ENCODE data around the gene GORASP1. TPM values are rescaled to one million over a fixed set of nuclear protein-coding genes. Genes with fewer than 3 reads are reported as not detected.

Gene GORASP1
- total and polyA plus RNA-seq, 2 of the 8 experiments (the other 6 are each of a cell fraction or from before 2014, with no cell fraction given) = 33.4 to 33.5 TPM

DNA sequence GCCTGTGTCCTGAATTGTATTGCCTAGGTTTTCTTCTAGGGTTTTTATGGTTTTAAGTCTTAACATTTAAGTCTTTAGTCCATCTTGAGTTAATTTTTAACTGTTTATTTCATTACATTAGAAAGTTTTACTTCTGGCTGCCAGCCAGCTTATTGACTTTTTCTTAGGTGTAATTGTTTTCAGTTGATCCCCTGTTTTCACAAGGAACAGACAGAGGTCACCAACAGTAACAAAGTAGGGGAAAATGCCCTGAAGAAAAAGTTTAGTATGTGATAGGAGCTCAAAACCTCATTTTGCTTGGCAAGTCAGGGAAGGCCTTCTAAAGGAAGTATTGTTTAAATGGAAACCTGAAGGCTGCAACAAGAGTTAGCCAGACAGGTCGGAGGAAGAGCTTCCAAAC is 45.2 kb downstream of the GORASP1 start:
- H3K18ac ChIP-seq (ENCODE audit: extremely low read depth, low read length) = no peak overlapping the region
- 80% methylated on average over 1 of the region's 1 CpG; no CpG with 5 or more reads in 1 of the 2 experiments for WGBS, 2 experiments (ENCODE audit: extremely low coverage in 1 of 2, insufficient coverage in 1 of 2, insufficient read length in 1 of 2, insufficient replicate concordance in 2 of 2, low coverage in 1 of 2, low lambda C conversion rate in 2 of 2, missing lambda C conversion rate in 1 of 2)
- DNase-seq (ENCODE audit: low read depth in 1 of 2, low spot score in 2 of 2) (no peak), FAIRE-seq (no peak)
- H3K14ac ChIP-seq (ENCODE audit: insufficient read length) = no peak overlapping the region
- peaks cover 0 to 13% (median 4%) of the 10 kb centered on the region in 4 experiments; a peak in 4 of 8 replicates for H3K36me3 ChIP-seq (ENCODE audit: control insufficient read depth in 2 of 4, insufficient read depth in 4 of 4, low read length in 3 of 4)
- H2AFZ ChIP-seq (ENCODE audit: low read length) = no peak overlapping the region
- H3K9ac ChIP-seq (replicated peaks in 1 of 4; ENCODE audit: extremely low read depth in 1 of 4, low read depth in 3 of 4, low read length in 3 of 4) = no peak overlapping the region
- peaks cover 0 to 3% (median 0%) of the 10 kb centered on the region in 4 experiments; a peak in 1 of 7 replicates for H3K4me1 ChIP-seq (replicated peaks in 1 of 4; ENCODE audit: control insufficient read depth in 3 of 4, insufficient read depth in 4 of 4, low read length in 3 of 4)
- H4K8ac ChIP-seq (ENCODE audit: extremely low read depth, insufficient read depth, low read length) = no peak overlapping the region
- no peak overlapping the region for H3K4me2 ChIP-seq (ENCODE audit: insufficient read depth in 1 of 2, low read depth in 2 of 2, low read length in 2 of 2)
- H4K91ac ChIP-seq (replicated peaks; ENCODE audit: insufficient read length, low read length) = no peak overlapping the region
- H3K23ac ChIP-seq (ENCODE audit: insufficient read length) = no peak overlapping the region
- no peaks in the 10 kb centered on the region for H3K27me3 ChIP-seq (replicated peaks in 1 of 4; ENCODE audit: control insufficient read depth in 3 of 4, extremely low read depth in 1 of 4, insufficient read depth in 3 of 4, low read length in 3 of 4)
- TF ChIP-seq FOSL1 (IDR thresholded peaks at IDR 0.05; ENCODE audit: insufficient read depth, low read depth, low read length) (no peak), JUN (IDR thresholded peaks at IDR 0.05; ENCODE audit: low read depth, low read length) (no peak), SIRT6 (IDR thresholded peaks at IDR 0.05; ENCODE audit: low read length) (no peak), TAF7 (optimal IDR thresholded peaks at IDR 0.05; ENCODE audit: borderline replicate concordance, low read depth, low read length) (no peak), GTF2F1 (IDR thresholded peaks at IDR 0.05; ENCODE audit: borderline replicate concordance, low read depth, low read length) (no peak)
- TF ChIP-seq, protein P1, sequence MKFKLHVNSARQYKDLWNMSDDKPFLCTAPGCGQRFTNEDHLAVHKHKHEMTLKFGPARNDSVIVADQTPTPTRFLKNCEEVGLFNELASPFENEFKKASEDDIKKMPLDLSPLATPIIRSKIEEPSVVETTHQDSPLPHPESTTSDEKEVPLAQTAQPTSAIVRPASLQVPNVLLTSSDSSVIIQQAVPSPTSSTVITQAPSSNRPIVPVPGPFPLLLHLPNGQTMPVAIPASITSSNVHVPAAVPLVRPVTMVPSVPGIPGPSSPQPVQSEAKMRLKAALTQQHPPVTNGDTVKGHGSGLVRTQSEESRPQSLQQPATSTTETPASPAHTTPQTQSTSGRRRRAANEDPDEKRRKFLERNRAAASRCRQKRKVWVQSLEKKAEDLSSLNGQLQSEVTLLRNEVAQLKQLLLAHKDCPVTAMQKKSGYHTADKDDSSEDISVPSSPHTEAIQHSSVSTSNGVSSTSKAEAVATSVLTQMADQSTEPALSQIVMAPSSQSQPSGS (IDR thresholded peaks at IDR 0.05; ENCODE audit: low read length) = no peak
- no peak overlapping the region for H3K27ac ChIP-seq (ENCODE audit: low read depth, low read length)
- ChIA-PET CTCF (ENCODE audit: partially characterized antibody) (interaction anchor here (0.6 to 1.0 kb wide), 2 partner anchors 45 to 230 kb away, joined by 3 read pairs; no protein-coding TSS in a partner anchor), POLR2A (ENCODE audit: partially characterized antibody) (interaction anchor here (0.8 to 1.1 kb wide), 3 partner anchors 11 to 29 kb away, joined by 3 to 5 read pairs (median 4); no protein-coding TSS in a partner anchor)
- H4K20me1 ChIP-seq (replicated peaks in 1 of 2; ENCODE audit: control insufficient read depth in 1 of 2, insufficient read depth in 2 of 2, low read length in 2 of 2) = no peaks in the 10 kb centered on the region
- no peak overlapping the region for H4K5ac ChIP-seq (ENCODE audit: insufficient read length, low read depth, low read length)
- H3K56ac ChIP-seq (replicated peaks; ENCODE audit: insufficient read length, low read depth, low read length) = no peak overlapping the region
- no peaks in the 10 kb centered on the region for H3K23me2 ChIP-seq (ENCODE audit: low read depth, low read length)
- no peaks in the 10 kb centered on the region for H3K9me3 ChIP-seq (ENCODE audit: insufficient read depth in 2 of 2, low read depth in 1 of 2, low read length in 1 of 2)
- no peak overlapping the region for H2AK5ac ChIP-seq (ENCODE audit: low read depth, low read length)
- no peak overlapping the region for H3K4me3 ChIP-seq (ENCODE audit: extremely low read depth in 1 of 4, insufficient read depth in 2 of 4, low read depth in 3 of 4, low read length in 4 of 4)
- H2BK15ac ChIP-seq (ENCODE audit: low read length) = no peak overlapping the region
- no peak overlapping the region for H3K4ac ChIP-seq (replicated peaks; ENCODE audit: insufficient read length, low read depth, low read length)
- no peak overlapping the region for H2BK120ac ChIP-seq (replicated peaks; ENCODE audit: low read depth, low read length)
- peaks cover 4% of the 10 kb centered on the region for H3K79me1 ChIP-seq (ENCODE audit: low read depth, low read length)
- no peak overlapping the region for H2BK12ac ChIP-seq (ENCODE audit: low read depth, low read length)
- peaks cover 3 to 63% of the 10 kb centered on the region in 2 experiments; a peak in 2 of 4 replicates for H3K79me2 ChIP-seq (ENCODE audit: control insufficient read depth in 1 of 2, insufficient read depth in 2 of 2, low read length in 2 of 2)
- no peak overlapping the region for H2BK5ac ChIP-seq (ENCODE audit: low read depth, low read length)
- no peak overlapping the region for H2BK20ac ChIP-seq (ENCODE audit: low read length)

All from H1 (cell line).